ENCODE results near the gene CLK2. TPM values are rescaled to one million over a fixed set of nuclear protein-coding genes. Genes with fewer than 3 reads are reported as not detected.

CLK2 gene
- total and polyA plus RNA-seq, 2 donors (not counting 1 experiment from before 2014, with no cell fraction given), result 26.8 to 34.0 TPM

GRCh38 chr1:155260276-155260675, 13.0 kb downstream of the CLK2 start:
- Histone ChIP-seq H3K9me3 (ENCODE audit: control insufficient read depth, insufficient read depth, low read depth, low read length) (no peaks in the 10 kb centered on the region), H3K27me3 (ENCODE audit: control insufficient read depth, insufficient read depth, low read length) (no peaks in the 10 kb centered on the region), H3K27ac (ENCODE audit: insufficient read depth, low read length) (no peak overlapping the region), H3K4me3 (replicated peaks in 1 of 4; ENCODE audit: control extremely low read depth in 1 of 4, insufficient read depth in 1 of 4, low read depth in 3 of 4, low read length in 4 of 4) (no peak overlapping the region), H3K36me3 (ENCODE audit: control insufficient read depth, insufficient read depth, low read length) (peaks cover 18% of the 10 kb centered on the region), H3K4me2 (ENCODE audit: extremely low read depth, insufficient read depth, low read length) (no peak overlapping the region), H2AFZ (ENCODE audit: low read length) (no peak overlapping the region), H3K4me1 (ENCODE audit: control insufficient read depth, extremely low read depth, insufficient read depth, low read length) (peaks cover 5% of the 10 kb centered on the region), H3K9ac (ENCODE audit: insufficient read depth, low read length) (no peak overlapping the region), H4K20me1 (ENCODE audit: control insufficient read depth, extremely low read depth, insufficient read depth, low read length) (no peaks in the 10 kb centered on the region), H3K79me2 (ENCODE audit: control insufficient read depth, insufficient read depth, low read length) (peaks cover 18% of the 10 kb centered on the region)
- no peak for TF ChIP-seq CTCF (conservative IDR thresholded peaks at IDR 0.05 in 1 of 2, IDR thresholded peaks at IDR 0.05 in 1 of 2; ENCODE audit: low read depth in 1 of 2, low read length in 2 of 2)
- no peak for TF ChIP-seq EZH2 (IDR thresholded peaks at IDR 0.05; ENCODE audit: low read length, missing control alignments)
- no peak for DNase-seq (ENCODE audit: low read depth in 2 of 2)

- Histone ChIP-seq H3K9ac (ENCODE audit: insufficient read depth, low read length) (no peak overlapping the region), H3K27ac (ENCODE audit: insufficient read depth, low read length) (peak overlapping the region; percentile 90), H3K27me3 (ENCODE audit: control insufficient read depth, insufficient read depth, low read length) (no peaks in the 10 kb centered on the region), H3K4me1 (ENCODE audit: control insufficient read depth, extremely low read depth, insufficient read depth, low read length) (peaks cover 13% of the 10 kb centered on the region), H4K20me1 (ENCODE audit: control insufficient read depth, extremely low read depth, insufficient read depth, low read length) (no peaks in the 10 kb centered on the region), H3K4me2 (ENCODE audit: extremely low read depth, insufficient read depth, low read length) (peak overlapping the region; percentile 81), H3K79me2 (ENCODE audit: control insufficient read depth, insufficient read depth, low read length) (peaks cover 28% of the 10 kb centered on the region), H3K36me3 (ENCODE audit: control insufficient read depth, insufficient read depth, low read length) (peaks cover 9% of the 10 kb centered on the region), H2AFZ (ENCODE audit: low read length) (no peak overlapping the region), H3K4me3 (replicated peaks in 1 of 4; ENCODE audit: control extremely low read depth in 1 of 4, insufficient read depth in 1 of 4, low read depth in 3 of 4, low read length in 4 of 4) (peak overlapping the region in 2 of 4 experiments; percentile 69 to 80), H3K9me3 (ENCODE audit: control insufficient read depth, insufficient read depth, low read depth, low read length) (no peaks in the 10 kb centered on the region)
- DNase-seq (ENCODE audit: low read depth in 2 of 2), result no peak
- TF ChIP-seq EZH2 (IDR thresholded peaks at IDR 0.05; ENCODE audit: low read length, missing control alignments) (no peak), CTCF (conservative IDR thresholded peaks at IDR 0.05 in 1 of 2, IDR thresholded peaks at IDR 0.05 in 1 of 2; ENCODE audit: low read depth in 1 of 2, low read length in 2 of 2) (no peak)
Observed at GRCh38 chr1:155256058-155256852, 17.0 kb downstream of the CLK2 start.

GRCh38 chr1:155255243-155256007, 17.9 kb downstream of the CLK2 start, which contains the start of gene ENTREP3:
ENTREP3 (minus strand) TSS chr1:155255483; CDS start chr1:155254877, 606 bp downstream.
- no peaks in the 10 kb centered on the region for H4K20me1 ChIP-seq (ENCODE audit: control insufficient read depth, extremely low read depth, insufficient read depth, low read length)
- H3K27me3 ChIP-seq (ENCODE audit: control insufficient read depth, insufficient read depth, low read length), result no peaks in the 10 kb centered on the region
- H3K79me2 ChIP-seq (ENCODE audit: control insufficient read depth, insufficient read depth, low read length), result peaks cover 20% of the 10 kb centered on the region
- peak within 1 kb of the TSS; percentile 77 for H3K9ac ChIP-seq (ENCODE audit: insufficient read depth, low read length)
- H2AFZ ChIP-seq (ENCODE audit: low read length), result peak within 1 kb of the TSS; percentile 91
- peak within 1 kb of the TSS; percentile 90 for H3K27ac ChIP-seq (ENCODE audit: insufficient read depth, low read length)
- H3K4me3 ChIP-seq (replicated peaks in 1 of 4; ENCODE audit: control extremely low read depth in 1 of 4, insufficient read depth in 1 of 4, low read depth in 3 of 4, low read length in 4 of 4), result peak within 1 kb of the TSS; percentile 61 to 80 (median 71)
- peaks cover 11% of the 10 kb centered on the region for H3K36me3 ChIP-seq (ENCODE audit: control insufficient read depth, insufficient read depth, low read length)
- TF ChIP-seq EZH2 (IDR thresholded peaks at IDR 0.05; ENCODE audit: low read length, missing control alignments), result no peak
- TF ChIP-seq CTCF (conservative IDR thresholded peaks at IDR 0.05 in 1 of 2, IDR thresholded peaks at IDR 0.05 in 1 of 2; ENCODE audit: low read depth in 1 of 2, low read length in 2 of 2), result no peak
- H3K4me2 ChIP-seq (ENCODE audit: extremely low read depth, insufficient read depth, low read length), result peak within 1 kb of the TSS; percentile 81
- peak; percentile 78 to 79 for DNase-seq (ENCODE audit: low read depth in 2 of 2)
- no peaks in the 10 kb centered on the region for H3K9me3 ChIP-seq (ENCODE audit: control insufficient read depth, insufficient read depth, low read depth, low read length)
- H3K4me1 ChIP-seq (ENCODE audit: control insufficient read depth, extremely low read depth, insufficient read depth, low read length), result peaks cover 13% of the 10 kb centered on the region

All from fibroblast of lung (primary cell).